GM23338 (cell line): Measurements from ENCODE around the gene TEDC1. TPM values are rescaled to one million over a fixed set of nuclear protein-coding genes. Genes with fewer than 3 reads are reported as not detected.

Experiments used
- ATAC-seq: fragments of 200-7000 bp; cut with Tn5 transposase; 3 replicates; pipeline ENCODE4 v1.9.1; 2020
- DNase-seq: peaks from one replicate; pipeline ENCODE4 v3.0.0-alpha.2; 2015; ENCODE audit warnings: low spot score
- H2AFZ ChIP-seq: fragments of 200-600 bp; sonication (generic); 2 replicates; pipeline ENCODE4 v1.8.0; 2016; ENCODE audit warnings: antibody characterized with exemption, mild to moderate bottlenecking, moderate library complexity
- H3F3A ChIP-seq: fragments of 200-600 bp; sonication (generic); replicated peaks from 2 replicates; pipeline ENCODE4 v1.8.0; 2017; ENCODE audit warnings: antibody characterized with exemption, mixed run types, low read depth
- H3K27ac ChIP-seq: fragments of 200-600 bp; sonication (generic); 2 replicates; pipeline ENCODE4 v1.6.1; 2016; ENCODE audit warnings: low read depth
- H3K27me3 ChIP-seq: fragments of 200-600 bp; sonication (generic); 2 replicates; pipeline ENCODE4 v1.8.0; 2016; ENCODE audit warnings: mild to moderate bottlenecking, mixed run types, moderate library complexity; ENCODE audit not compliant: insufficient read depth
- H3K36me3 ChIP-seq: fragments of 200-600 bp; sonication (generic); 2 replicates; pipeline ENCODE4 v1.8.0; 2016; ENCODE audit warnings: mild to moderate bottlenecking; ENCODE audit not compliant: insufficient read depth
- H3K4me1 ChIP-seq: fragments of 200-600 bp; sonication (generic); 2 replicates; pipeline ENCODE4 v1.8.0; 2016; ENCODE audit warnings: mild to moderate bottlenecking, moderate library complexity; ENCODE audit not compliant: insufficient read depth
- H3K4me2 ChIP-seq: fragments of 200-600 bp; sonication (generic); 2 replicates; pipeline ENCODE4 v1.7.1; 2017; ENCODE audit warnings: mixed run types
- H3K4me3 ChIP-seq: fragments of 200-600 bp; sonication (generic); 2 replicates; pipeline ENCODE4 v1.6.1; 2016; ENCODE audit warnings: mixed run types
- H3K79me2 ChIP-seq: fragments of 200-600 bp; sonication (generic); replicated peaks from 2 replicates; pipeline ENCODE4 v1.8.0; 2017; ENCODE audit warnings: mild to moderate bottlenecking; ENCODE audit not compliant: insufficient read depth
- H3K9me2 ChIP-seq: fragments of 200-600 bp; sonication (generic); 2 replicates; pipeline ENCODE4 v1.8.0; 2017; ENCODE audit not compliant: insufficient read depth
- H4K20me1 ChIP-seq: fragments of 200-600 bp; sonication (generic); replicated peaks from 2 replicates; pipeline ENCODE4 v1.8.0; 2017; ENCODE audit warnings: mild to moderate bottlenecking; ENCODE audit not compliant: insufficient read depth
- H3K27ac Mint-ChIP-seq: 2 replicates; pipeline ENCODE4 v1.8.0; 2020; ENCODE audit warnings: inconsistent platforms, mild to moderate bottlenecking, moderate library complexity, mixed read lengths
- H3K27me3 Mint-ChIP-seq: 3 replicates; pipeline ENCODE4 v1.8.0; 2022; ENCODE audit warnings: low read depth, mild to moderate bottlenecking, moderate library complexity, mixed read lengths, inconsistent platforms; ENCODE audit not compliant: insufficient read depth, poor library complexity
- H3K36me3 Mint-ChIP-seq: 3 replicates; pipeline ENCODE4 v1.8.0; 2021; ENCODE audit warnings: low read depth, mild to moderate bottlenecking, inconsistent platforms, moderate library complexity, mixed read lengths
- H3K4me1 Mint-ChIP-seq: 3 replicates; pipeline ENCODE4 v1.8.0; 2020; ENCODE audit warnings: mild to moderate bottlenecking, inconsistent platforms, mixed read lengths
- H3K4me3 Mint-ChIP-seq: 3 replicates; pipeline ENCODE4 v1.8.0; 2021; ENCODE audit warnings: moderate library complexity, mild to moderate bottlenecking, inconsistent platforms, mixed read lengths
- H3K9me3 Mint-ChIP-seq: 3 replicates; pipeline ENCODE4 v1.8.0; 2020; ENCODE audit warnings: moderate library complexity, mild to moderate bottlenecking, inconsistent platforms, mixed read lengths
- CREB1 ChIP-seq: fragments of 250-450 bp; sonication (Bioruptor Pico); IDR thresholded peaks from 2 replicates; pipeline ENCODE4 v1.5.0; 2020; ENCODE audit warnings: low read depth, mild to moderate bottlenecking, moderate library complexity
- EZH2 ChIP-seq: fragments of 200-600 bp; sonication (generic); IDR thresholded peaks from one replicate; pipeline ENCODE4 v1.8.0; 2017; ENCODE audit warnings: antibody characterized with exemption, mild to moderate bottlenecking, low read depth; ENCODE audit not compliant: unreplicated experiment
- EZH2phosphoT487 ChIP-seq: fragments of 200-600 bp; sonication (generic); IDR thresholded peaks from one replicate; pipeline ENCODE4 v1.8.1; 2018; ENCODE audit warnings: antibody characterized with exemption; ENCODE audit not compliant: unreplicated experiment
- JUNB ChIP-seq: IDR thresholded peaks from one replicate; pipeline ENCODE4 v1.6.1; 2016; ENCODE audit warnings: antibody characterized with exemption; ENCODE audit not compliant: unreplicated experiment
- NANOG ChIP-seq: IDR thresholded peaks from 2 replicates; pipeline ENCODE4 v1.6.1; 2016; ENCODE audit warnings: antibody characterized with exemption, borderline replicate concordance
- POLR2AphosphoS5 ChIP-seq: IDR thresholded peaks from 2 replicates; pipeline ENCODE4 v1.6.1; 2016; ENCODE audit warnings: antibody characterized with exemption, low read depth
- STAT1 ChIP-seq: IDR thresholded peaks from one replicate; pipeline ENCODE4 v1.6.1; 2016; ENCODE audit warnings: antibody characterized with exemption; ENCODE audit not compliant: unreplicated experiment
- ZNF114 ChIP-seq: fragments of 250-450 bp; sonication (Bioruptor Pico); IDR thresholded peaks from 2 replicates; pipeline ENCODE4 v1.5.0; 2020; ENCODE audit warnings: mild to moderate bottlenecking, moderate library complexity
- ZNF331 ChIP-seq: fragments of 250-450 bp; sonication (Bioruptor Pico); IDR thresholded peaks from 2 replicates; pipeline ENCODE4 v1.5.0; 2020; ENCODE audit warnings: low read depth, mild to moderate bottlenecking, moderate library complexity
- polyA plus RNA-seq: library from polyadenylated mRNA; unstranded; fragments of >200 nt; fragmentation: Nextera tagmentation; extraction: Ambion mirVana; gene quantifications from 2 replicates; pipeline ENCODE4 v1.2.1, GENCODE V29; 2016
- total RNA-seq: library from RNA; depleted of rRNA; stranded (reverse); fragments of >200 nt; shearing (Covaris generic); gene quantifications from 2 replicates; pipeline ENCODE4 v1.2.3, GENCODE V29; 2014
- TF ChIP-seq, protein P1 (sequence below): fragments of 250-450 bp; sonication (Bioruptor Pico); IDR thresholded peaks from 2 replicates; pipeline ENCODE4 v1.5.0; 2020; ENCODE audit warnings: mild to moderate bottlenecking, moderate library complexity
- TF ChIP-seq, protein P2 (sequence below): IDR thresholded peaks from 2 replicates; pipeline ENCODE4 v1.6.1; 2016; ENCODE audit warnings: antibody characterized with exemption
- TF ChIP-seq, protein P3 (sequence below): IDR thresholded peaks from one replicate; pipeline ENCODE4 v1.6.1; 2018; ENCODE audit warnings: antibody characterized with exemption; ENCODE audit not compliant: unreplicated experiment
- TF ChIP-seq, protein P4 (sequence below), 2 experiments: fragments of 200-600 bp in 1 of 2; sonication (generic) in 1 of 2; conservative IDR thresholded peaks; 2 replicates each; pipeline versions ENCODE4 v1.5.1 to v1.6.1; 2016 to 2017; ENCODE audit warnings: antibody characterized with exemption in 2 of 2, low read depth in 2 of 2, mild to moderate bottlenecking in 2 of 2, moderate library complexity in 1 of 2

Gene TEDC1
- total and polyA plus RNA-seq, 2 experiments from 2014 or later, result 5.9 to 16.3 TPM

DNA sequence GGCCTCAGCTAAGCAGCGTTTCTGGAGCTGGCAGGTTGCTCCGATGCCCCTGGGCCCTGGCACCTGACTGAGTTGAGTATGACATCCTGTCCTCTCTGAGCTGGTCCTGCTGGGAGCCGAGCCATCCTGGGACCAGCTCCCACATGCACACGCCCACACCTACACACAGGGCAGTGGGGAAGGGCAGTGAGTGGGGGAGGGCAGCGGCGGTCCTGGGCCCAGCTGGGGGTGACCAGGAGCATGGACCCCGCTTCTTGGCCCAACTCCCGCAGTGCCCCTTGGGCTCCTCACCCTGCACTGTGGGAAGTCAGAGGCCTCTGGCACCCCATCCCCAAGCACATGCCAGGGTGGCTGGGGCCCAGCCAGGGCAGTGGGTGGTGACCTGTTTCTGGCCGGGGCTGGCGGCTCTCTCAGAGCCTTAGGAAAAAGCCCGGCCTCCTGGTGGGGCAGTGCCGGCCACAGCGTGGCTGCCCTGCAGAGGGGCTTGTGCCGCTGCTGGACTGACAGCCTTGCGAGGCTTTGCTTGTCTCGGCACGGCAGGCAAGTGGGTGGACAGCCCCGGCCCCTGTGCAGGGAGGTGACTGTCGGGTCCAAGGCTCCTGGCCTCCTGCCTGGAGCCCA lies 22.3 kb upstream of the TEDC1 start:
- H2AFZ ChIP-seq, result no peak overlapping the region
- Mint-ChIP-seq H3K36me3 (peaks cover 11% of the 10 kb centered on the region; the same call in 2 of the 3 replicates), H3K27me3 (peaks cover 15% of the 10 kb centered on the region), H3K9me3 (no peaks in the 10 kb centered on the region), H3K27ac (no peak overlapping the region), H3K4me3 (no peak overlapping the region), H3K4me1 (peaks cover 5% of the 10 kb centered on the region)
- DNase-seq, result no peak
- no peak overlapping the region for H3K4me3 ChIP-seq
- no peaks in the 10 kb centered on the region for H3K9me2 ChIP-seq
- peaks cover 9% of the 10 kb centered on the region; the same call in 1 of the 2 replicates for H3K4me1 ChIP-seq
- H3F3A ChIP-seq, result peaks cover 5% of the 10 kb centered on the region; the same call in 1 of the 2 replicates
- no peaks in the 10 kb centered on the region; the same call in 1 of the 2 replicates for H3K36me3 ChIP-seq
- H4K20me1 ChIP-seq, result no peaks in the 10 kb centered on the region; the same call in 1 of the 2 replicates
- no peaks in the 10 kb centered on the region for H3K27me3 ChIP-seq
- H3K27ac ChIP-seq, result 0 out of 2 replicates have a peak overlapping the region, but pooled peaks have one; percentile 19
- H3K79me2 ChIP-seq, result no peaks in the 10 kb centered on the region
- no peak overlapping the region for H3K4me2 ChIP-seq
- TF ChIP-seq, protein P1, sequence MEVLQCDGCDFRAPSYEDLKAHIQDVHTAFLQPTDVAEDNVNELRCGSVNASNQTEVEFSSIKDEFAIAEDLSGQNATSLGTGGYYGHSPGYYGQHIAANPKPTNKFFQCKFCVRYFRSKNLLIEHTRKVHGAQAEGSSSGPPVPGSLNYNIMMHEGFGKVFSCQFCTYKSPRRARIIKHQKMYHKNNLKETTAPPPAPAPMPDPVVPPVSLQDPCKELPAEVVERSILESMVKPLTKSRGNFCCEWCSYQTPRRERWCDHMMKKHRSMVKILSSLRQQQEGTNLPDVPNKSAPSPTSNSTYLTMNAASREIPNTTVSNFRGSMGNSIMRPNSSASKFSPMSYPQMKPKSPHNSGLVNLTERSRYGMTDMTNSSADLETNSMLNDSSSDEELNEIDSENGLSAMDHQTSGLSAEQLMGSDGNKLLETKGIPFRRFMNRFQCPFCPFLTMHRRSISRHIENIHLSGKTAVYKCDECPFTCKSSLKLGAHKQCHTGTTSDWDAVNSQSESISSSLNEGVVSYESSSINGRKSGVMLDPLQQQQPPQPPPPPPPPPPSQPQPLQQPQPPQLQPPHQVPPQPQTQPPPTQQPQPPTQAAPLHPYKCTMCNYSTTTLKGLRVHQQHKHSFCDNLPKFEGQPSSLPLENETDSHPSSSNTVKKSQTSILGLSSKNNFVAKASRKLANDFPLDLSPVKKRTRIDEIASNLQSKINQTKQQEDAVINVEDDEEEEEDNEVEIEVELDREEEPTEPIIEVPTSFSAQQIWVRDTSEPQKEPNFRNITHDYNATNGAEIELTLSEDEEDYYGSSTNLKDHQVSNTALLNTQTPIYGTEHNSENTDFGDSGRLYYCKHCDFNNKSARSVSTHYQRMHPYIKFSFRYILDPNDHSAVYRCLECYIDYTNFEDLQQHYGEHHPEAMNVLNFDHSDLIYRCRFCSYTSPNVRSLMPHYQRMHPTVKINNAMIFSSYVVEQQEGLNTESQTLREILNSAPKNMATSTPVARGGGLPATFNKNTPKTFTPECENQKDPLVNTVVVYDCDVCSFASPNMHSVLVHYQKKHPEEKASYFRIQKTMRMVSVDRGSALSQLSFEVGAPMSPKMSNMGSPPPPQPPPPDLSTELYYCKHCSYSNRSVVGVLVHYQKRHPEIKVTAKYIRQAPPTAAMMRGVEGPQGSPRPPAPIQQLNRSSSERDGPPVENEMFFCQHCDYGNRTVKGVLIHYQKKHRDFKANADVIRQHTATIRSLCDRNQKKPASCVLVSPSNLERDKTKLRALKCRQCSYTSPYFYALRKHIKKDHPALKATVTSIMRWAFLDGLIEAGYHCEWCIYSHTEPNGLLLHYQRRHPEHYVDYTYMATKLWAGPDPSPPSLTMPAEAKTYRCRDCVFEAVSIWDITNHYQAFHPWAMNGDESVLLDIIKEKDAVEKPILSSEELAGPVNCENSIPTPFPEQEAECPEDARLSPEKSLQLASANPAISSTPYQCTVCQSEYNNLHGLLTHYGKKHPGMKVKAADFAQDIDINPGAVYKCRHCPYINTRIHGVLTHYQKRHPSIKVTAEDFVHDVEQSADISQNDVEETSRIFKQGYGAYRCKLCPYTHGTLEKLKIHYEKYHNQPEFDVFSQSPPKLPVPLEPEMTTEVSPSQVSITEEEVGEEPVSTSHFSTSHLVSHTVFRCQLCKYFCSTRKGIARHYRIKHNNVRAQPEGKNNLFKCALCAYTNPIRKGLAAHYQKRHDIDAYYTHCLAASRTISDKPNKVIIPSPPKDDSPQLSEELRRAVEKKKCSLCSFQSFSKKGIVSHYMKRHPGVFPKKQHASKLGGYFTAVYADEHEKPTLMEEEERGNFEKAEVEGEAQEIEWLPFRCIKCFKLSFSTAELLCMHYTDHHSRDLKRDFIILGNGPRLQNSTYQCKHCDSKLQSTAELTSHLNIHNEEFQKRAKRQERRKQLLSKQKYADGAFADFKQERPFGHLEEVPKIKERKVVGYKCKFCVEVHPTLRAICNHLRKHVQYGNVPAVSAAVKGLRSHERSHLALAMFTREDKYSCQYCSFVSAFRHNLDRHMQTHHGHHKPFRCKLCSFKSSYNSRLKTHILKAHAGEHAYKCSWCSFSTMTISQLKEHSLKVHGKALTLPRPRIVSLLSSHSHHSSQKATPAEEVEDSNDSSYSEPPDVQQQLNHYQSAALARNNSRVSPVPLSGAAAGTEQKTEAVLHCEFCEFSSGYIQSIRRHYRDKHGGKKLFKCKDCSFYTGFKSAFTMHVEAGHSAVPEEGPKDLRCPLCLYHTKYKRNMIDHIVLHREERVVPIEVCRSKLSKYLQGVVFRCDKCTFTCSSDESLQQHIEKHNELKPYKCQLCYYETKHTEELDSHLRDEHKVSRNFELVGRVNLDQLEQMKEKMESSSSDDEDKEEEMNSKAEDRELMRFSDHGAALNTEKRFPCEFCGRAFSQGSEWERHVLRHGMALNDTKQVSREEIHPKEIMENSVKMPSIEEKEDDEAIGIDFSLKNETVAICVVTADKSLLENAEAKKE (CRISPR knock-in tag), result no peak
- TF ChIP-seq NANOG, result no peak
- TF ChIP-seq, protein P2, sequence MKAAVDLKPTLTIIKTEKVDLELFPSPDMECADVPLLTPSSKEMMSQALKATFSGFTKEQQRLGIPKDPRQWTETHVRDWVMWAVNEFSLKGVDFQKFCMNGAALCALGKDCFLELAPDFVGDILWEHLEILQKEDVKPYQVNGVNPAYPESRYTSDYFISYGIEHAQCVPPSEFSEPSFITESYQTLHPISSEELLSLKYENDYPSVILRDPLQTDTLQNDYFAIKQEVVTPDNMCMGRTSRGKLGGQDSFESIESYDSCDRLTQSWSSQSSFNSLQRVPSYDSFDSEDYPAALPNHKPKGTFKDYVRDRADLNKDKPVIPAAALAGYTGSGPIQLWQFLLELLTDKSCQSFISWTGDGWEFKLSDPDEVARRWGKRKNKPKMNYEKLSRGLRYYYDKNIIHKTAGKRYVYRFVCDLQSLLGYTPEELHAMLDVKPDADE, result no peak
- no peak for TF ChIP-seq ZNF114 (CRISPR knock-in tag)
- TF ChIP-seq STAT1, result no peak
- TF ChIP-seq, protein P3, sequence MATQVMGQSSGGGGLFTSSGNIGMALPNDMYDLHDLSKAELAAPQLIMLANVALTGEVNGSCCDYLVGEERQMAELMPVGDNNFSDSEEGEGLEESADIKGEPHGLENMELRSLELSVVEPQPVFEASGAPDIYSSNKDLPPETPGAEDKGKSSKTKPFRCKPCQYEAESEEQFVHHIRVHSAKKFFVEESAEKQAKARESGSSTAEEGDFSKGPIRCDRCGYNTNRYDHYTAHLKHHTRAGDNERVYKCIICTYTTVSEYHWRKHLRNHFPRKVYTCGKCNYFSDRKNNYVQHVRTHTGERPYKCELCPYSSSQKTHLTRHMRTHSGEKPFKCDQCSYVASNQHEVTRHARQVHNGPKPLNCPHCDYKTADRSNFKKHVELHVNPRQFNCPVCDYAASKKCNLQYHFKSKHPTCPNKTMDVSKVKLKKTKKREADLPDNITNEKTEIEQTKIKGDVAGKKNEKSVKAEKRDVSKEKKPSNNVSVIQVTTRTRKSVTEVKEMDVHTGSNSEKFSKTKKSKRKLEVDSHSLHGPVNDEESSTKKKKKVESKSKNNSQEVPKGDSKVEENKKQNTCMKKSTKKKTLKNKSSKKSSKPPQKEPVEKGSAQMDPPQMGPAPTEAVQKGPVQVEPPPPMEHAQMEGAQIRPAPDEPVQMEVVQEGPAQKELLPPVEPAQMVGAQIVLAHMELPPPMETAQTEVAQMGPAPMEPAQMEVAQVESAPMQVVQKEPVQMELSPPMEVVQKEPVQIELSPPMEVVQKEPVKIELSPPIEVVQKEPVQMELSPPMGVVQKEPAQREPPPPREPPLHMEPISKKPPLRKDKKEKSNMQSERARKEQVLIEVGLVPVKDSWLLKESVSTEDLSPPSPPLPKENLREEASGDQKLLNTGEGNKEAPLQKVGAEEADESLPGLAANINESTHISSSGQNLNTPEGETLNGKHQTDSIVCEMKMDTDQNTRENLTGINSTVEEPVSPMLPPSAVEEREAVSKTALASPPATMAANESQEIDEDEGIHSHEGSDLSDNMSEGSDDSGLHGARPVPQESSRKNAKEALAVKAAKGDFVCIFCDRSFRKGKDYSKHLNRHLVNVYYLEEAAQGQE, result no peak
- TF ChIP-seq, protein P4, sequence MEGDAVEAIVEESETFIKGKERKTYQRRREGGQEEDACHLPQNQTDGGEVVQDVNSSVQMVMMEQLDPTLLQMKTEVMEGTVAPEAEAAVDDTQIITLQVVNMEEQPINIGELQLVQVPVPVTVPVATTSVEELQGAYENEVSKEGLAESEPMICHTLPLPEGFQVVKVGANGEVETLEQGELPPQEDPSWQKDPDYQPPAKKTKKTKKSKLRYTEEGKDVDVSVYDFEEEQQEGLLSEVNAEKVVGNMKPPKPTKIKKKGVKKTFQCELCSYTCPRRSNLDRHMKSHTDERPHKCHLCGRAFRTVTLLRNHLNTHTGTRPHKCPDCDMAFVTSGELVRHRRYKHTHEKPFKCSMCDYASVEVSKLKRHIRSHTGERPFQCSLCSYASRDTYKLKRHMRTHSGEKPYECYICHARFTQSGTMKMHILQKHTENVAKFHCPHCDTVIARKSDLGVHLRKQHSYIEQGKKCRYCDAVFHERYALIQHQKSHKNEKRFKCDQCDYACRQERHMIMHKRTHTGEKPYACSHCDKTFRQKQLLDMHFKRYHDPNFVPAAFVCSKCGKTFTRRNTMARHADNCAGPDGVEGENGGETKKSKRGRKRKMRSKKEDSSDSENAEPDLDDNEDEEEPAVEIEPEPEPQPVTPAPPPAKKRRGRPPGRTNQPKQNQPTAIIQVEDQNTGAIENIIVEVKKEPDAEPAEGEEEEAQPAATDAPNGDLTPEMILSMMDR (conservative IDR thresholded peaks at IDR 0.05; ENCODE audit: low read depth in 2 of 2), result no peak
- no peak for TF ChIP-seq ZNF331 (CRISPR knock-in tag)
- no peak for TF ChIP-seq EZH2
- no peak for TF ChIP-seq EZH2phosphoT487
- no peak for TF ChIP-seq CREB1
- TF ChIP-seq JUNB, result no peak
- no peak; the same call in 1 of the 2 replicates for TF ChIP-seq POLR2AphosphoS5
- ATAC-seq, result no peak
